Glutamatergic neuron (in vitro differentiated cells): ENCODE measurements around the gene STK24. TPM values are rescaled to one million over a fixed set of nuclear protein-coding genes. Genes with fewer than 3 reads are reported as not detected.

Experiments
- DNase-seq: peaks from one replicate; pipeline ENCODE4 v3.0.0; 2022
- H3K27ac Mint-ChIP-seq: one replicate; pipeline ENCODE4 v1.8.0; 2020; ENCODE audit warnings: mild to moderate bottlenecking, mixed read lengths, inconsistent platforms; ENCODE audit not compliant: unreplicated experiment
- H3K27me3 Mint-ChIP-seq: one replicate; pipeline ENCODE4 v1.8.0; 2020; ENCODE audit warnings: mild to moderate bottlenecking, moderate library complexity, mixed read lengths, inconsistent platforms; ENCODE audit not compliant: unreplicated experiment
- H3K36me3 Mint-ChIP-seq: one replicate; pipeline ENCODE4 v1.8.0; 2020; ENCODE audit warnings: mild to moderate bottlenecking, mixed read lengths, inconsistent platforms; ENCODE audit not compliant: unreplicated experiment
- H3K4me1 Mint-ChIP-seq: one replicate; pipeline ENCODE4 v1.8.0; 2020; ENCODE audit warnings: mild to moderate bottlenecking, low read depth, mixed read lengths, inconsistent platforms; ENCODE audit not compliant: unreplicated experiment
- H3K4me3 Mint-ChIP-seq: one replicate; pipeline ENCODE4 v1.8.0; 2020; ENCODE audit warnings: mild to moderate bottlenecking, mixed read lengths, inconsistent platforms; ENCODE audit not compliant: unreplicated experiment
- H3K9me3 Mint-ChIP-seq: one replicate; pipeline ENCODE4 v1.8.0; 2020; ENCODE audit warnings: mild to moderate bottlenecking, moderate library complexity, mixed read lengths, inconsistent platforms; ENCODE audit not compliant: unreplicated experiment
- CTCF ChIP-seq: fragments of 200-600 bp; sonication (generic); IDR thresholded peaks from one replicate; pipeline ENCODE4 v1.5.0; 2021; ENCODE audit not compliant: partially characterized antibody, unreplicated experiment
- total RNA-seq: library from RNA; stranded (reverse); fragmentation: NEBNext Ultra II Directional; extraction: Animal tissue kit (Norgen Biotek cat#: 25700); gene quantifications from one replicate; pipeline ENCODE4 v1.2.1, GENCODE V29; 2021; ENCODE audit not compliant: unreplicated experiment

STK24 gene
- total RNA-seq, 1 donor from 2014 or later: 188 TPM

GRCh38 chr13:98397861-98398260, 179.0 kb downstream of the STK24 start:
- no peaks in the 10 kb centered on the region for H3K9me3 Mint-ChIP-seq
- H3K27ac Mint-ChIP-seq: no peak overlapping the region
- H3K36me3 Mint-ChIP-seq: no peaks in the 10 kb centered on the region
- H3K4me1 Mint-ChIP-seq: peaks cover 13% of the 10 kb centered on the region
- no peak for DNase-seq
- TF ChIP-seq CTCF: no peak
- H3K4me3 Mint-ChIP-seq: no peak overlapping the region
- H3K27me3 Mint-ChIP-seq: peaks cover 5% of the 10 kb centered on the region

- Mint-ChIP-seq H3K4me1 (peaks cover 13% of the 10 kb centered on the region), H3K27me3 (peaks cover 5% of the 10 kb centered on the region), H3K27ac (no peak overlapping the region), H3K9me3 (no peaks in the 10 kb centered on the region), H3K36me3 (no peaks in the 10 kb centered on the region), H3K4me3 (no peak overlapping the region)
- DNase-seq: no peak
- TF ChIP-seq CTCF: no peak
Measured at GRCh38 chr13:98397221-98397620, 179.7 kb downstream of the STK24 start.

- H3K4me3 Mint-ChIP-seq: no peak overlapping the region
- DNase-seq: no peak
- peaks cover 5% of the 10 kb centered on the region for H3K27me3 Mint-ChIP-seq
- TF ChIP-seq CTCF: no peak
- H3K4me1 Mint-ChIP-seq: peaks cover 11% of the 10 kb centered on the region
- H3K27ac Mint-ChIP-seq: no peak overlapping the region
- no peaks in the 10 kb centered on the region for H3K9me3 Mint-ChIP-seq
- H3K36me3 Mint-ChIP-seq: no peaks in the 10 kb centered on the region
Measured at GRCh38 chr13:98396071-98396710, 180.7 kb downstream of the STK24 start.

Other genes starting within 250 kb of the STK24 start
- gene SLC15A1, start 175.6 kb upstream of the STK24 start, total RNA-seq: not detected